Activated T-helper 1 cell treated with anti-CD3 and anti-CD28 coated beads, Interleukin-12 subunit alpha, Interleukin-12 subunit beta, Interleukin-2, Interleukin-4 antibody, amounts not matched to agents 30 ng/mL and 10 ng/mL and 1 ng/mL, durations not matched to agents 14 hours and 24 hours and 36 hours (primary cell): Measurements from ENCODE around the gene WDR48. TPM values are rescaled to one million over a fixed set of nuclear protein-coding genes. Genes with fewer than 3 reads are reported as not detected.
A peak's percentile ranks its signal among the peaks of the same experiment; 100 is the strongest.

Source experiments
- DNase-seq: peaks from one replicate; pipeline ENCODE4 v3.0.0; 2021; ENCODE audit warnings: low spot score
- H3K27ac Mint-ChIP-seq: one replicate; pipeline ENCODE4 v1.8.0; 2021; ENCODE audit warnings: mild to moderate bottlenecking, mixed read lengths
- H3K27me3 Mint-ChIP-seq: one replicate; pipeline ENCODE4 v1.8.0; 2022; ENCODE audit warnings: mild to moderate bottlenecking, moderate library complexity, mixed read lengths; ENCODE audit not compliant: insufficient read depth
- H3K36me3 Mint-ChIP-seq: one replicate; pipeline ENCODE4 v1.8.0; 2021; ENCODE audit warnings: low read depth, mixed read lengths
- H3K4me1 Mint-ChIP-seq: one replicate; pipeline ENCODE4 v1.8.0; 2021; ENCODE audit warnings: low read depth, mixed read lengths
- H3K4me3 Mint-ChIP-seq: one replicate; pipeline ENCODE4 v1.8.0; 2021; ENCODE audit warnings: mild to moderate bottlenecking, moderate library complexity, mixed read lengths
- H3K9me3 Mint-ChIP-seq: one replicate; pipeline ENCODE4 v1.8.0; 2021; ENCODE audit warnings: mixed read lengths
- intact Hi-C: fragments of 100-400 bp; cut with micrococcal nuclease; formaldehyde crosslinking; loops from one replicate; pipeline ENCODE4 v1.15.1; 2024
- total RNA-seq: library from RNA; stranded (reverse); gene quantifications from 2 replicates; pipeline ENCODE4 v1.2.3, GENCODE V29; 2022

Gene WDR48
- total RNA-seq, 1 donor from 2014 or later = 40.6 TPM

GRCh38 chr3:39122813-39123212 lies 71.0 kb downstream of the WDR48 start:
- Mint-ChIP-seq H3K9me3 (no peaks in the 10 kb centered on the region), H3K4me3 (no peak overlapping the region), H3K27ac (no peak overlapping the region), H3K4me1 (peaks cover 15% of the 10 kb centered on the region), H3K36me3 (peaks cover 4% of the 10 kb centered on the region), H3K27me3 (peaks cover 12% of the 10 kb centered on the region)
- intact Hi-C loops = no loop called here
- DNase-seq = no peak

GRCh38 chr3:39124876-39125840 lies 73.3 kb downstream of the WDR48 start:
- Mint-ChIP-seq H3K36me3 (peaks cover 6% of the 10 kb centered on the region), H3K9me3 (no peaks in the 10 kb centered on the region), H3K4me1 (peaks cover 22% of the 10 kb centered on the region), H3K27ac (no peak overlapping the region), H3K27me3 (peaks cover 12% of the 10 kb centered on the region), H3K4me3 (no peak overlapping the region)
- intact Hi-C loops = no loop called here
- no peak for DNase-seq

GRCh38 chr3:39125841-39126500 lies 74.2 kb downstream of the WDR48 start:
- Mint-ChIP-seq H3K27ac (no peak overlapping the region), H3K9me3 (no peaks in the 10 kb centered on the region), H3K36me3 (peaks cover 6% of the 10 kb centered on the region), H3K4me3 (no peak overlapping the region), H3K4me1 (peaks cover 23% of the 10 kb centered on the region), H3K27me3 (peaks cover 12% of the 10 kb centered on the region)
- no peak for DNase-seq
- intact Hi-C loops = loop anchor here (1.0 kb wide), 1 partner anchor 162 kb away; no protein-coding TSS in a partner anchor

GRCh38 chr3:39126532-39127071 lies 74.8 kb downstream of the WDR48 start:
- Mint-ChIP-seq H3K4me3 (no peak overlapping the region), H3K27me3 (peaks cover 12% of the 10 kb centered on the region), H3K9me3 (no peaks in the 10 kb centered on the region), H3K4me1 (peaks cover 28% of the 10 kb centered on the region), H3K27ac (no peak overlapping the region), H3K36me3 (peaks cover 6% of the 10 kb centered on the region)
- intact Hi-C loops = loop anchor here (1.0 kb wide), 1 partner anchor 162 kb away; no protein-coding TSS in a partner anchor
- DNase-seq = no peak

GRCh38 chr3:39127269-39127907 lies 75.6 kb downstream of the WDR48 start:
- no peak overlapping the region for H3K4me3 Mint-ChIP-seq
- H3K9me3 Mint-ChIP-seq = no peaks in the 10 kb centered on the region
- intact Hi-C loops = no loop called here
- H3K27me3 Mint-ChIP-seq = peaks cover 8% of the 10 kb centered on the region
- H3K4me1 Mint-ChIP-seq = peaks cover 28% of the 10 kb centered on the region
- H3K27ac Mint-ChIP-seq = peak overlapping the region; percentile 3
- no peak for DNase-seq
- H3K36me3 Mint-ChIP-seq = peaks cover 2% of the 10 kb centered on the region

- H3K36me3 Mint-ChIP-seq = peaks cover 1% of the 10 kb centered on the region
- no peak for DNase-seq
- H3K4me1 Mint-ChIP-seq = peaks cover 28% of the 10 kb centered on the region
- peak overlapping the region; percentile 23 for H3K4me3 Mint-ChIP-seq
- H3K27ac Mint-ChIP-seq = peak overlapping the region; percentile 3
- intact Hi-C loops = no loop called here
- no peaks in the 10 kb centered on the region for H3K9me3 Mint-ChIP-seq
- H3K27me3 Mint-ChIP-seq = peaks cover 8% of the 10 kb centered on the region
Observed at GRCh38 chr3:39127908-39128304, 76.1 kb downstream of the WDR48 start.

GRCh38 chr3:39128951-39129350 lies 77.1 kb downstream of the WDR48 start:
- no peaks in the 10 kb centered on the region for H3K9me3 Mint-ChIP-seq
- peaks cover 4% of the 10 kb centered on the region for H3K27me3 Mint-ChIP-seq
- H3K4me3 Mint-ChIP-seq = no peak overlapping the region
- no peak for DNase-seq
- intact Hi-C loops = no loop called here
- no peak overlapping the region for H3K27ac Mint-ChIP-seq
- peaks cover 1% of the 10 kb centered on the region for H3K36me3 Mint-ChIP-seq
- H3K4me1 Mint-ChIP-seq = peaks cover 28% of the 10 kb centered on the region

GRCh38 chr3:39130026-39130425 lies 78.2 kb downstream of the WDR48 start:
- Mint-ChIP-seq H3K4me1 (peaks cover 28% of the 10 kb centered on the region), H3K4me3 (no peak overlapping the region), H3K36me3 (peaks cover 1% of the 10 kb centered on the region), H3K9me3 (no peaks in the 10 kb centered on the region), H3K27ac (no peak overlapping the region), H3K27me3 (no peaks in the 10 kb centered on the region)
- no peak for DNase-seq
- intact Hi-C loops = no loop called here

- peaks cover 1% of the 10 kb centered on the region for H3K36me3 Mint-ChIP-seq
- no peaks in the 10 kb centered on the region for H3K27me3 Mint-ChIP-seq
- no peaks in the 10 kb centered on the region for H3K9me3 Mint-ChIP-seq
- peaks cover 28% of the 10 kb centered on the region for H3K4me1 Mint-ChIP-seq
- no peak for DNase-seq
- H3K4me3 Mint-ChIP-seq = no peak overlapping the region
- no peak overlapping the region for H3K27ac Mint-ChIP-seq
- intact Hi-C loops = no loop called here
Observed at GRCh38 chr3:39130693-39131265, 79.0 kb downstream of the WDR48 start.

GRCh38 chr3:39132096-39133092 lies 80.6 kb downstream of the WDR48 start:
- DNase-seq = no peak
- Mint-ChIP-seq H3K36me3 (peaks cover 6% of the 10 kb centered on the region), H3K4me1 (peaks cover 18% of the 10 kb centered on the region), H3K4me3 (no peak overlapping the region), H3K27me3 (no peaks in the 10 kb centered on the region), H3K27ac (no peak overlapping the region), H3K9me3 (no peaks in the 10 kb centered on the region)
- intact Hi-C loops = no loop called here

- H3K9me3 Mint-ChIP-seq = no peaks in the 10 kb centered on the region
- H3K4me1 Mint-ChIP-seq = peaks cover 11% of the 10 kb centered on the region
- H3K4me3 Mint-ChIP-seq = no peak overlapping the region
- H3K27ac Mint-ChIP-seq = no peak overlapping the region
- no peak for DNase-seq
- no peaks in the 10 kb centered on the region for H3K27me3 Mint-ChIP-seq
- intact Hi-C loops = no loop called here
- peaks cover 13% of the 10 kb centered on the region for H3K36me3 Mint-ChIP-seq
Observed at GRCh38 chr3:39133093-39133490, 81.3 kb downstream of the WDR48 start.
